Cardiac muscle cell (in vitro differentiated cells and primary cell): ENCODE results near the gene HOXD3. TPM values are rescaled to one million over a fixed set of nuclear protein-coding genes. Genes with fewer than 3 reads are reported as not detected.

Source experiments
- DNase-seq, 2 donors: peaks; one replicate each; pipeline versions ENCODE4 v3.0.0 to v3.0.0-alpha.2; 2010 to 2017; ENCODE audit warnings: low read depth in 1 of 2, low spot score in 1 of 2
- H3K27ac ChIP-seq: fragments of 200-600 bp; sonication (generic); 2 replicates; pipeline ENCODE4 v1.5.1; 2016
- H3K27me3 ChIP-seq: fragments of 200-600 bp; sonication (generic); 2 replicates; pipeline ENCODE4 v1.6.0; 2016; ENCODE audit warnings: control low read depth
- H3K36me3 ChIP-seq: fragments of 200-600 bp; sonication (generic); 2 replicates; pipeline ENCODE4 v1.5.1; 2016; ENCODE audit warnings: control low read depth
- H3K4me1 ChIP-seq: fragments of 200-600 bp; sonication (generic); 2 replicates; pipeline ENCODE4 v1.8.1; 2017; ENCODE audit warnings: low read depth, mild to moderate bottlenecking, mixed run types
- H3K4me3 ChIP-seq: fragments of 200-600 bp; sonication (generic); 2 replicates; pipeline ENCODE4 v1.5.1; 2016; ENCODE audit warnings: mild to moderate bottlenecking
- H3K9me3 ChIP-seq: fragments of 200-600 bp; sonication (generic); 2 replicates; pipeline ENCODE4 v1.5.1; 2017; ENCODE audit warnings: low read depth, mild to moderate bottlenecking, control low read depth
- CTCF ChIP-seq: IDR thresholded peaks from 2 replicates; pipeline ENCODE4 v1.5.1; 2012; ENCODE audit warnings: low read depth, mild to moderate bottlenecking, low read length
- polyA plus RNA-seq: library from polyadenylated mRNA; unstranded; fragments of >200 nt; fragmentation: Nextera tagmentation; extraction: Ambion mirVana; gene quantifications from 2 replicates; pipeline ENCODE4 v1.2.1, GENCODE V29; 2016
- total RNA-seq: library from RNA; depleted of rRNA; stranded (reverse); fragments of >200 nt; gene quantifications from 2 replicates; pipeline ENCODE4 v1.2.3, GENCODE V29; 2016

The HOXD3 gene
- total and polyA plus RNA-seq, 2 experiments from 2014 or later, result 0.12 TPM; not detected in 1

GRCh38 chr2:176189681-176190641, 32.9 kb downstream of the HOXD3 start:
- no peak for TF ChIP-seq CTCF
- Histone ChIP-seq H3K4me1 (no peaks in the 10 kb centered on the region), H3K27ac (no peak overlapping the region), H3K9me3 (no peaks in the 10 kb centered on the region), H3K36me3 (no peaks in the 10 kb centered on the region), H3K27me3 (peaks cover 100% of the 10 kb centered on the region), H3K4me3 (peak overlapping the region; percentile 6)
- DNase-seq, result peak in 1 of 2 donors; percentile 35

- no peak for TF ChIP-seq CTCF
- no peaks in the 10 kb centered on the region for H3K36me3 ChIP-seq
- no peaks in the 10 kb centered on the region for H3K9me3 ChIP-seq
- DNase-seq, result no peak
- no peak overlapping the region for H3K4me3 ChIP-seq
- no peaks in the 10 kb centered on the region for H3K4me1 ChIP-seq
- H3K27ac ChIP-seq, result no peak overlapping the region
- peaks cover 100% of the 10 kb centered on the region for H3K27me3 ChIP-seq
These were observed 35.2 kb downstream of the HOXD3 start for GRCh38 chr2:176192351-176192750.

GRCh38 chr2:176193048-176193447, 35.9 kb downstream of the HOXD3 start:
- no peak overlapping the region for H3K27ac ChIP-seq
- no peaks in the 10 kb centered on the region for H3K36me3 ChIP-seq
- TF ChIP-seq CTCF, result no peak
- H3K27me3 ChIP-seq, result peaks cover 100% of the 10 kb centered on the region
- no peak for DNase-seq
- no peak overlapping the region for H3K4me3 ChIP-seq
- no peaks in the 10 kb centered on the region for H3K9me3 ChIP-seq
- no peaks in the 10 kb centered on the region for H3K4me1 ChIP-seq

GRCh38 chr2:176199902-176200301, 42.8 kb downstream of the HOXD3 start:
- H3K9me3 ChIP-seq, result no peaks in the 10 kb centered on the region

GRCh38 chr2:176200971-176201370, 43.9 kb downstream of the HOXD3 start:
- no peak for TF ChIP-seq CTCF
- H3K4me3 ChIP-seq, result no peak overlapping the region
- peaks cover 73% of the 10 kb centered on the region for H3K27me3 ChIP-seq

More at GRCh38 chr2:176199902-176200301, 42.8 kb downstream of the HOXD3 start:
- no peak overlapping the region for H3K27ac ChIP-seq
- peaks cover 75% of the 10 kb centered on the region for H3K27me3 ChIP-seq
- DNase-seq, result no peak
- TF ChIP-seq CTCF, result no peak
- H3K36me3 ChIP-seq, result no peaks in the 10 kb centered on the region
- no peak overlapping the region for H3K4me3 ChIP-seq
- no peaks in the 10 kb centered on the region for H3K4me1 ChIP-seq

More at GRCh38 chr2:176200971-176201370, 43.9 kb downstream of the HOXD3 start:
- H3K4me1 ChIP-seq, result no peaks in the 10 kb centered on the region
- H3K27ac ChIP-seq, result no peak overlapping the region
- H3K9me3 ChIP-seq, result no peaks in the 10 kb centered on the region
- no peaks in the 10 kb centered on the region for H3K36me3 ChIP-seq
- no peak for DNase-seq
